Body of pancreas (tissue), 4 donors: ENCODE measurements around the gene HELZ. TPM values are rescaled to one million over a fixed set of nuclear protein-coding genes. Genes with fewer than 3 reads are reported as not detected.
"Not testable (repeated sequence)": the region's sequence is repeated elsewhere in the genome, so short reads cannot be mapped to it uniquely, and the experiment has no call there.

Source experiments
- ATAC-seq: fragments of 150-250 bp; one replicate; pipeline ENCODE4 v1.9.1; 2016
- DNase-seq, 4 donors: peaks; one replicate each; pipeline ENCODE4 v3.0.0-alpha.2; 2019
- H3K27ac ChIP-seq, 4 donors: fragments of 200-600 bp; sonication (generic); 1 replicate in 3 of 4; 2 replicates in 1 of 4; pipeline versions ENCODE4 v1.5.1 to v1.6.1; 2016 to 2019; ENCODE audit warnings: mild to moderate bottlenecking in 1 of 4, mixed read lengths in 1 of 4, moderate library complexity in 1 of 4
- H3K27me3 ChIP-seq, 2 donors: fragments of 200-600 bp; sonication (generic); one replicate each; pipeline ENCODE4 v1.6.0; 2016; ENCODE audit warnings: mild to moderate bottlenecking in 1 of 2
- H3K36me3 ChIP-seq, 2 donors: fragments of 200-600 bp; sonication (generic); replicated peaks in 1 of 2; 2 replicates each; pipeline ENCODE4 v1.5.1; 2016; ENCODE audit warnings: low read depth in 2 of 2; ENCODE audit not compliant: insufficient read depth in 1 of 2
- H3K4me1 ChIP-seq: fragments of 200-600 bp; sonication (generic); one replicate; pipeline ENCODE4 v1.6.0; 2016
- H3K4me3 ChIP-seq, 2 donors: fragments of 200-600 bp; sonication (generic); 1 replicate in 1 of 2; 2 replicates in 1 of 2; pipeline ENCODE4 v1.5.1; 2016 to 2019
- H3K9me3 ChIP-seq, 3 donors: fragments of 200-600 bp; sonication (generic); 1 replicate in 2 of 3; 2 replicates in 1 of 3; pipeline ENCODE4 v1.5.1; 2016
- CTCF ChIP-seq, 7 experiments: fragments of 450-650 bp in 4 of 7; fragments of 200-600 bp in 3 of 7; sonication (generic) in 3 of 7; IDR thresholded peaks; one replicate each; pipeline ENCODE4 v1.5.1; 2016 to 2019; ENCODE audit warnings: antibody characterized with exemption in 7 of 7
- POLR2A ChIP-seq, 3 donors: fragments of 450-650 bp; IDR thresholded peaks; one replicate each; pipeline ENCODE4 v1.6.1; 2016; ENCODE audit warnings: antibody characterized with exemption in 3 of 3, mild to moderate bottlenecking in 2 of 3
- WGBS, 2 donors: methylation state at CpG; one replicate each; pipeline ENCODE4 v1.1.5; 2017; 5-methylcytosine and 5-hydroxymethylcytosine counted together
- intact Hi-C: fragments of 100-400 bp; cut with DNase I; formaldehyde crosslinking; loops from one replicate; pipeline ENCODE4 v1.15.1; 2023
- total RNA-seq, 2 donors: library from RNA; depleted of rRNA; stranded (reverse); fragments of >200 nt; gene quantifications; one replicate each; pipeline ENCODE4 v1.1.0, GENCODE V29; 2016

The HELZ gene
- total RNA-seq, 2 donors from 2014 or later = 21.0 to 34.6 TPM

- TF ChIP-seq CTCF (IDR thresholded peaks at IDR 0.05) = no peak
- TF ChIP-seq POLR2A (IDR thresholded peaks at IDR 0.05) = no peak
- intact Hi-C loops = no loop called here
Measured at GRCh38 chr17:67128700-67129099, 116.3 kb downstream of the HELZ start.

GRCh38 chr17:67127925-67128324, 117.1 kb downstream of the HELZ start:
- intact Hi-C loops = no loop called here
- DNase-seq (no peak), ATAC-seq (no peak)
- Histone ChIP-seq H3K4me1 (peaks cover 33% of the 10 kb centered on the region), H3K27ac (no peak overlapping the region), H3K27me3 (no peaks in the 10 kb centered on the region), H3K9me3 (no peaks in the 10 kb centered on the region), H3K36me3 (peaks cover 0 to 3% of the 10 kb centered on the region in 2 donors), H3K4me3 (no peak overlapping the region)
- WGBS, 2 donors = 86 to 89% methylated on average over 2 of the region's 2 CpGs
- TF ChIP-seq CTCF (IDR thresholded peaks at IDR 0.05) (no peak), POLR2A (IDR thresholded peaks at IDR 0.05) (no peak)

More at GRCh38 chr17:67128700-67129099, 116.3 kb downstream of the HELZ start:
- WGBS, 2 donors = 93 to 94% methylated on average over 3 of the region's 3 CpGs
- H3K9me3 ChIP-seq = no peaks in the 10 kb centered on the region
- H3K27me3 ChIP-seq = no peaks in the 10 kb centered on the region
- peaks cover 0 to 3% of the 10 kb centered on the region in 2 donors for H3K36me3 ChIP-seq
- ATAC-seq = no peak
- peaks cover 34% of the 10 kb centered on the region for H3K4me1 ChIP-seq
- no peak overlapping the region for H3K4me3 ChIP-seq
- DNase-seq = no peak
- no peak overlapping the region for H3K27ac ChIP-seq

- WGBS, 2 donors = 34 to 68% methylated on average over 2 of the region's 2 CpGs
- H3K27ac ChIP-seq = peak overlapping the region in 3 of 4 donors; percentile 13 to 74 (median 65)
- H3K4me3 ChIP-seq = no peak overlapping the region
- H3K36me3 ChIP-seq = peaks cover 0 to 3% of the 10 kb centered on the region in 2 donors
- DNase-seq (no peak), ATAC-seq (no peak)
- intact Hi-C loops = no loop called here
- H3K9me3 ChIP-seq = no peaks in the 10 kb centered on the region
- H3K27me3 ChIP-seq = no peaks in the 10 kb centered on the region
- TF ChIP-seq CTCF (IDR thresholded peaks at IDR 0.05) (no peak), POLR2A (IDR thresholded peaks at IDR 0.05) (no peak)
- peaks cover 24% of the 10 kb centered on the region for H3K4me1 ChIP-seq
Measured at GRCh38 chr17:67126983-67127382, 118.0 kb downstream of the HELZ start.

GRCh38 chr17:67126543-67126942, 118.5 kb downstream of the HELZ start:
- peak overlapping the region; percentile 13 to 74 (median 49) for H3K27ac ChIP-seq

GRCh38 chr17:67125924-67126323, 119.1 kb downstream of the HELZ start:
- H3K4me1 ChIP-seq = peaks cover 28% of the 10 kb centered on the region
- peaks cover 0 to 3% of the 10 kb centered on the region in 2 donors for H3K36me3 ChIP-seq
- no peaks in the 10 kb centered on the region for H3K27me3 ChIP-seq
- H3K9me3 ChIP-seq = no peaks in the 10 kb centered on the region
- peak overlapping the region; percentile 16 to 74 (median 49) for H3K27ac ChIP-seq
- no peak overlapping the region for H3K4me3 ChIP-seq
- DNase-seq = peak in 3 of 4 donors; percentile 36 to 59 (median 38)
- no peak for TF ChIP-seq CTCF (IDR thresholded peaks at IDR 0.05)
- TF ChIP-seq POLR2A (IDR thresholded peaks at IDR 0.05) = no peak
- intact Hi-C loops = no loop called here
- ATAC-seq = peak; percentile 84
- 44 to 48% methylated on average over 1 of the region's 1 CpG for WGBS, 2 donors

More at GRCh38 chr17:67126543-67126942, 118.5 kb downstream of the HELZ start:
- H3K9me3 ChIP-seq, H3K4me3 ChIP-seq, H3K27me3 ChIP-seq, intact Hi-C loops, ATAC-seq, H3K36me3 ChIP-seq: not testable (repeated sequence)
- DNase-seq = peak in 1 of 4 donors; percentile 10
- H3K4me1 ChIP-seq = peaks cover 24% of the 10 kb centered on the region
- 85 to 86% methylated on average over 6 of the region's 6 CpGs for WGBS, 2 donors
